Measurements from ENCODE around the gene ADGRB2. TPM values are rescaled to one million over a fixed set of nuclear protein-coding genes. Genes with fewer than 3 reads are reported as not detected.

Gene ADGRB2
- total and polyA plus RNA-seq, 12 donors = 0.91 to 17.9 (median 8.6) TPM

DNA sequence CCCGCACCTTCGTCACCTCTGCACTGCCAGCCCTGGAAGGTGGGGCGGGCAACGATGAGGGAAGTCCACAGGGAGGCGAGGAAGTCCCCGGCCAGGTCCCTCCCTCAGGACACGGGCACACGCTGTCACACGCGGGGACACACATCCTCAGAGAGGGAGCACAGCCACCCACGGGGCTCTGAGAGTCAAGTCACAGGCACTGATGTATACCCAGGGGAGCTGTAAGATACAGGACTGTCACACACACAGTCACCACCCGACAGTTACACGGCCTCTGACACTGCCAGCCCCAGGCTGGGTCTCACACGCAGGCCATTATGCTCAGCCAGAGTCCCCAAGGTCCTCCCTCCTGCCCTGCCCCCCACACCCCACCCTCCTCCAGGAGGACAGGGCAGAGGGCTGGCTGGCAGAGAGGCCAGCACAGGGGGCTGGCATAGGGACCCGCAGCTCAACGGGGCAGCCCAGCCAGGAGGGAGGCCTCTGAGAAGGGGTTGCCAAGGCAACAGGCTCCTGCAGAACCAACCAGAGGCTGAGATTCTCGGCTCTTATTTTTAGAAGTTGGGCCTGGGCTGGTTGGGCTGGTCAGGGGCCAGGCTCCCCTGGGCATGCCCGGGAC lies 17.7 kb upstream of the ADGRB2 start:
- Histone ChIP-seq H3K4me1 (peaks cover 3 to 21% (median 13%) of the 10 kb centered on the region in 9 donors), H3K4me3 (no peak overlapping the region), H3K9me3 (no peaks in the 10 kb centered on the region), H3K27me3 (peaks cover 0 to 13% (median 0%) of the 10 kb centered on the region in 7 donors), H3K27ac (peak overlapping the region in 2 of 10 donors; percentile 33 to 64), H3K36me3 (no peaks in the 10 kb centered on the region)
- TF ChIP-seq, protein P1, sequence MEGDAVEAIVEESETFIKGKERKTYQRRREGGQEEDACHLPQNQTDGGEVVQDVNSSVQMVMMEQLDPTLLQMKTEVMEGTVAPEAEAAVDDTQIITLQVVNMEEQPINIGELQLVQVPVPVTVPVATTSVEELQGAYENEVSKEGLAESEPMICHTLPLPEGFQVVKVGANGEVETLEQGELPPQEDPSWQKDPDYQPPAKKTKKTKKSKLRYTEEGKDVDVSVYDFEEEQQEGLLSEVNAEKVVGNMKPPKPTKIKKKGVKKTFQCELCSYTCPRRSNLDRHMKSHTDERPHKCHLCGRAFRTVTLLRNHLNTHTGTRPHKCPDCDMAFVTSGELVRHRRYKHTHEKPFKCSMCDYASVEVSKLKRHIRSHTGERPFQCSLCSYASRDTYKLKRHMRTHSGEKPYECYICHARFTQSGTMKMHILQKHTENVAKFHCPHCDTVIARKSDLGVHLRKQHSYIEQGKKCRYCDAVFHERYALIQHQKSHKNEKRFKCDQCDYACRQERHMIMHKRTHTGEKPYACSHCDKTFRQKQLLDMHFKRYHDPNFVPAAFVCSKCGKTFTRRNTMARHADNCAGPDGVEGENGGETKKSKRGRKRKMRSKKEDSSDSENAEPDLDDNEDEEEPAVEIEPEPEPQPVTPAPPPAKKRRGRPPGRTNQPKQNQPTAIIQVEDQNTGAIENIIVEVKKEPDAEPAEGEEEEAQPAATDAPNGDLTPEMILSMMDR (IDR thresholded peaks at IDR 0.05) = no peak
- DNase-seq (no peak), ATAC-seq (peak; percentile 10 to 44 (median 27))
- WGBS, 2 donors = 38 to 45% methylated on average over 18 of the region's 18 CpGs
- intact Hi-C loops (cut with DNase I) = loop anchor here in 4 of 10 donors (10.0 kb wide), 3 partner anchors 67 to 283 kb away; no protein-coding TSS in a partner anchor

DNA sequence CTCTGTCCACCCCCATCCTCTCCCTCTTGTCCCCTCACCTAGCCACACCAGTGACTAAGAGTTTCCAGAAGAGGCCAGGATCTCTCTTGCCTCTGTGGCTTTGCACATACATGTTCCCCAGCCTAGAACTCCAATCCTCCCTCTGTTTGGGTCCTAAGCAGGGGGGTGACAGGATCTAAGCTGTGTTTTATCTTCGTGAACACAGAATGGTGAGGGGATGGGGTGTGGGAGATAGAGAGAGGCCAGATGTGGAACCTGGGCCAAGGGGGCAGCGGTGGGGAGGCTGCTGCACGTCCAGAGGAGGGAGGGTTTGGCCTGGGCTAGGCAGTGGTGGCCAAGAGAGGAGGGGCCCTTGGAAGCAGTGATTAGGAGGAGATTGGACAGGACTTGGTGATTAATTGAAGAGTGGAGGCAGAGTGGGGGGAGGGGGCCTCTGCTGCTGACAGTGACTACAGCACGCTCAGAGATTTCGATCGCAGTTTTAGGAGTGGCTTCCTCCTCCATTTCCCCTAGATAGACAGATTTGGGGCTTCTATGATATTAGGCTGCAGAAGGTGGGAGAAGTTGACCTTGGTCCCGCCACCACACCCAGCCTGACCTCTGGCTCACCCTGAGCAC lies 17.1 kb upstream of the ADGRB2 start:
- DNase-seq (no peak), ATAC-seq (peak in 3 of 8 donors; percentile 4 to 17 (median 16))
- no peaks in the 10 kb centered on the region for H3K9me3 ChIP-seq
- intact Hi-C loops (cut with DNase I) = loop anchor here in 4 of 10 donors (10.0 kb wide), 3 partner anchors 66 to 284 kb away; no protein-coding TSS in a partner anchor
- peaks cover 3 to 21% (median 13%) of the 10 kb centered on the region in 9 donors for H3K4me1 ChIP-seq
- no peak overlapping the region for H3K4me3 ChIP-seq
- TF ChIP-seq, protein P1 (IDR thresholded peaks at IDR 0.05) = no peak
- no peak overlapping the region for H3K27ac ChIP-seq
- H3K36me3 ChIP-seq = no peaks in the 10 kb centered on the region
- WGBS, 2 donors = 53 to 57% methylated on average over 7 of the region's 7 CpGs
- H3K27me3 ChIP-seq = peaks cover 0 to 19% (median 4%) of the 10 kb centered on the region in 7 donors

DNA sequence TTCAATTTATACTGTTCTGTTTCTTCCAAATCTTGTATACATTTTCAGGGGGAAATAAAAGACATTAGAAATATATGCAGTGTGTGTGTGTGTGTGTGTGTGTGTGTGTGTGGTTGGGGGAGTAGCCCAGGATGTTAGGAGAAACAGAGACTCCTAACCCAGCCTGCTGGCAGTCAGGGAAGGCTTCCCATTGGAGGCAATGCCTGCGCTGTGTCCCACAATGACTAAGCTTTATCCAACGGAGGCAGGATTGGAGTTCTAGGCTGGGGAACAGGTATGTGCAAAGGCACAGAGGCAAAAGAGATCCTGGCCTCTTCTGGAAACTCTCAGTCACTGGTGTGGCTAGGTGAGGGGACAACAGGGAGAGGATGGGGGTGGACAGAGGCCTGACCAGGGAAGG lies 16.5 kb upstream of the ADGRB2 start:
- H3K27me3 ChIP-seq = peaks cover 0 to 25% (median 10%) of the 10 kb centered on the region in 7 donors
- TF ChIP-seq, protein P1 (IDR thresholded peaks at IDR 0.05) = no peak
- no peak for DNase-seq
- no peaks in the 10 kb centered on the region for H3K36me3 ChIP-seq
- H3K4me1 ChIP-seq = peaks cover 3 to 21% (median 13%) of the 10 kb centered on the region in 9 donors
- 90 to 100% methylated on average over 2 of the region's 2 CpGs for WGBS, 2 donors
- no peak for ATAC-seq
- H3K27ac ChIP-seq = no peak overlapping the region
- intact Hi-C loops (cut with DNase I) = loop anchor here in 4 of 10 donors (10.0 kb wide), 3 partner anchors 66 to 284 kb away; no protein-coding TSS in a partner anchor
- no peak overlapping the region for H3K4me3 ChIP-seq
- H3K9me3 ChIP-seq = no peaks in the 10 kb centered on the region

DNA sequence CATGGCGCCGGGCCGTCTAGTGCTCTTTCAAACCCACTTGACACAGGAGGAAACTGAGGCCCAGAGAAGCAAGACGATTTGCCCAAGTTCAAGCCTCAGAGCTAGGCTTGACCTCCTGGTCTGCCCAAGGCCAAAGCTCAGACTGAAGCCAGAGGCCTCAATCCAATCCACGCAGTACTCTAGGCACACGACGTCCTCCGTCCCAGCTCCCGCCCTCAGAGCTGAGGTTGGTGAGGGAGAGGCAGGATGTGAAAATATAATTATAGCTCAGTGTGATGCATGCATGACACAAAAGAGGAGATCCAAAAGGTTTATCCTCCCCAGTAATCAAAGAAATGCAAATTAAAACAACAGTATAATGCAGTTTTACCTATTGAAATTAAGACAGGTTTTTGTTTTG lies 15.5 kb upstream of the ADGRB2 start:
- intact Hi-C loops (cut with DNase I) = loop anchor here in 4 of 10 donors (10.0 kb wide), 3 partner anchors 65 to 285 kb away; no protein-coding TSS in a partner anchor
- Histone ChIP-seq H3K4me1 (peaks cover 3 to 21% (median 13%) of the 10 kb centered on the region in 9 donors), H3K27ac (no peak overlapping the region), H3K36me3 (no peaks in the 10 kb centered on the region), H3K27me3 (peaks cover 0 to 34% (median 19%) of the 10 kb centered on the region in 7 donors), H3K9me3 (no peaks in the 10 kb centered on the region), H3K4me3 (no peak overlapping the region)
- no peak for ATAC-seq
- 84 to 85% methylated on average over 9 of the region's 9 CpGs for WGBS, 2 donors
- no peak for DNase-seq
- TF ChIP-seq, protein P1 (IDR thresholded peaks at IDR 0.05) = no peak

Measured in heart right ventricle (tissue), 16 donors.